ENCODE measurements around the gene PANK2.

DNA sequence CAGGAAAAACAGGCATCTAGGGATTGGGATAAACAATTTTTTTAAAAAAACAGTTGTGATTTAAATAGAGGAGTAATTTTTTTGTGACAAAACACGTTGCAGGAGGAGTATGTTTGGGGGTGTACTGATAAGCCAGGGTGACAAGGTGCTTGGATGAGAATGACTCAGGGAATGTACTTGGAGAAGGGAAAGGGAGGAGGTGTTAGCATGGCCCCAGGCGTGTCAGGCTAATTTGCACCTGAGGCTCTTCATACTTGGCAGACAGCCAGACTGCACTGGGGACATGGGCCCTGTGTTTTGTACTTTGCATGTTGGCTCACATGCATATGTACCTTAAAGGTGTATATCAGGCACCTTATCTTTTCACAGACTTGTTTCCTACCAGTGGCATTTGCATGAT is 22.8 kb downstream of the PANK2 start:
- TF ChIP-seq, protein P1, sequence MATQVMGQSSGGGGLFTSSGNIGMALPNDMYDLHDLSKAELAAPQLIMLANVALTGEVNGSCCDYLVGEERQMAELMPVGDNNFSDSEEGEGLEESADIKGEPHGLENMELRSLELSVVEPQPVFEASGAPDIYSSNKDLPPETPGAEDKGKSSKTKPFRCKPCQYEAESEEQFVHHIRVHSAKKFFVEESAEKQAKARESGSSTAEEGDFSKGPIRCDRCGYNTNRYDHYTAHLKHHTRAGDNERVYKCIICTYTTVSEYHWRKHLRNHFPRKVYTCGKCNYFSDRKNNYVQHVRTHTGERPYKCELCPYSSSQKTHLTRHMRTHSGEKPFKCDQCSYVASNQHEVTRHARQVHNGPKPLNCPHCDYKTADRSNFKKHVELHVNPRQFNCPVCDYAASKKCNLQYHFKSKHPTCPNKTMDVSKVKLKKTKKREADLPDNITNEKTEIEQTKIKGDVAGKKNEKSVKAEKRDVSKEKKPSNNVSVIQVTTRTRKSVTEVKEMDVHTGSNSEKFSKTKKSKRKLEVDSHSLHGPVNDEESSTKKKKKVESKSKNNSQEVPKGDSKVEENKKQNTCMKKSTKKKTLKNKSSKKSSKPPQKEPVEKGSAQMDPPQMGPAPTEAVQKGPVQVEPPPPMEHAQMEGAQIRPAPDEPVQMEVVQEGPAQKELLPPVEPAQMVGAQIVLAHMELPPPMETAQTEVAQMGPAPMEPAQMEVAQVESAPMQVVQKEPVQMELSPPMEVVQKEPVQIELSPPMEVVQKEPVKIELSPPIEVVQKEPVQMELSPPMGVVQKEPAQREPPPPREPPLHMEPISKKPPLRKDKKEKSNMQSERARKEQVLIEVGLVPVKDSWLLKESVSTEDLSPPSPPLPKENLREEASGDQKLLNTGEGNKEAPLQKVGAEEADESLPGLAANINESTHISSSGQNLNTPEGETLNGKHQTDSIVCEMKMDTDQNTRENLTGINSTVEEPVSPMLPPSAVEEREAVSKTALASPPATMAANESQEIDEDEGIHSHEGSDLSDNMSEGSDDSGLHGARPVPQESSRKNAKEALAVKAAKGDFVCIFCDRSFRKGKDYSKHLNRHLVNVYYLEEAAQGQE (IDR thresholded peaks at IDR 0.05; ENCODE audit: low read depth, low read length): no peak
- TF ChIP-seq, protein P2, sequence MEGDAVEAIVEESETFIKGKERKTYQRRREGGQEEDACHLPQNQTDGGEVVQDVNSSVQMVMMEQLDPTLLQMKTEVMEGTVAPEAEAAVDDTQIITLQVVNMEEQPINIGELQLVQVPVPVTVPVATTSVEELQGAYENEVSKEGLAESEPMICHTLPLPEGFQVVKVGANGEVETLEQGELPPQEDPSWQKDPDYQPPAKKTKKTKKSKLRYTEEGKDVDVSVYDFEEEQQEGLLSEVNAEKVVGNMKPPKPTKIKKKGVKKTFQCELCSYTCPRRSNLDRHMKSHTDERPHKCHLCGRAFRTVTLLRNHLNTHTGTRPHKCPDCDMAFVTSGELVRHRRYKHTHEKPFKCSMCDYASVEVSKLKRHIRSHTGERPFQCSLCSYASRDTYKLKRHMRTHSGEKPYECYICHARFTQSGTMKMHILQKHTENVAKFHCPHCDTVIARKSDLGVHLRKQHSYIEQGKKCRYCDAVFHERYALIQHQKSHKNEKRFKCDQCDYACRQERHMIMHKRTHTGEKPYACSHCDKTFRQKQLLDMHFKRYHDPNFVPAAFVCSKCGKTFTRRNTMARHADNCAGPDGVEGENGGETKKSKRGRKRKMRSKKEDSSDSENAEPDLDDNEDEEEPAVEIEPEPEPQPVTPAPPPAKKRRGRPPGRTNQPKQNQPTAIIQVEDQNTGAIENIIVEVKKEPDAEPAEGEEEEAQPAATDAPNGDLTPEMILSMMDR (IDR thresholded peaks at IDR 0.05): no peak
- TF ChIP-seq RFX5 (IDR thresholded peaks at IDR 0.05; ENCODE audit: low read length) (no peak), POLR2AphosphoS5 (IDR thresholded peaks at IDR 0.05; ENCODE audit: low read depth, low read length) (no peak), MXI1 (IDR thresholded peaks at IDR 0.05; ENCODE audit: low read depth, low read length) (no peak), YY1 (IDR thresholded peaks at IDR 0.05; ENCODE audit: low read depth) (no peak), FOXM1 (IDR thresholded peaks at IDR 0.05; ENCODE audit: low read depth) (no peak)
- TF ChIP-seq, protein P3, sequence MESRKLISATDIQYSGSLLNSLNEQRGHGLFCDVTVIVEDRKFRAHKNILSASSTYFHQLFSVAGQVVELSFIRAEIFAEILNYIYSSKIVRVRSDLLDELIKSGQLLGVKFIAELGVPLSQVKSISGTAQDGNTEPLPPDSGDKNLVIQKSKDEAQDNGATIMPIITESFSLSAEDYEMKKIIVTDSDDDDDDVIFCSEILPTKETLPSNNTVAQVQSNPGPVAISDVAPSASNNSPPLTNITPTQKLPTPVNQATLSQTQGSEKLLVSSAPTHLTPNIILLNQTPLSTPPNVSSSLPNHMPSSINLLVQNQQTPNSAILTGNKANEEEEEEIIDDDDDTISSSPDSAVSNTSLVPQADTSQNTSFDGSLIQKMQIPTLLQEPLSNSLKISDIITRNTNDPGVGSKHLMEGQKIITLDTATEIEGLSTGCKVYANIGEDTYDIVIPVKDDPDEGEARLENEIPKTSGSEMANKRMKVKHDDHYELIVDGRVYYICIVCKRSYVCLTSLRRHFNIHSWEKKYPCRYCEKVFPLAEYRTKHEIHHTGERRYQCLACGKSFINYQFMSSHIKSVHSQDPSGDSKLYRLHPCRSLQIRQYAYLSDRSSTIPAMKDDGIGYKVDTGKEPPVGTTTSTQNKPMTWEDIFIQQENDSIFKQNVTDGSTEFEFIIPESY (IDR thresholded peaks at IDR 0.05; ENCODE audit: borderline replicate concordance, low read depth): no peak
- TF ChIP-seq, protein P4, sequence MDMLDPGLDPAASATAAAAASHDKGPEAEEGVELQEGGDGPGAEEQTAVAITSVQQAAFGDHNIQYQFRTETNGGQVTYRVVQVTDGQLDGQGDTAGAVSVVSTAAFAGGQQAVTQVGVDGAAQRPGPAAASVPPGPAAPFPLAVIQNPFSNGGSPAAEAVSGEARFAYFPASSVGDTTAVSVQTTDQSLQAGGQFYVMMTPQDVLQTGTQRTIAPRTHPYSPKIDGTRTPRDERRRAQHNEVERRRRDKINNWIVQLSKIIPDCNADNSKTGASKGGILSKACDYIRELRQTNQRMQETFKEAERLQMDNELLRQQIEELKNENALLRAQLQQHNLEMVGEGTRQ (IDR thresholded peaks at IDR 0.05; ENCODE audit: borderline replicate concordance, low read depth, low read length): no peak
